ENCODE results near the gene CALHM5. TPM values are rescaled to one million over a fixed set of nuclear protein-coding genes. Genes with fewer than 3 reads are reported as not detected.

The CALHM5 gene
- total RNA-seq, 1 donor from 2014 or later, result not detected

GRCh38 chr6:116507324-116507723 is 4.1 kb upstream of the CALHM5 start:
- TF ChIP-seq, protein P1, sequence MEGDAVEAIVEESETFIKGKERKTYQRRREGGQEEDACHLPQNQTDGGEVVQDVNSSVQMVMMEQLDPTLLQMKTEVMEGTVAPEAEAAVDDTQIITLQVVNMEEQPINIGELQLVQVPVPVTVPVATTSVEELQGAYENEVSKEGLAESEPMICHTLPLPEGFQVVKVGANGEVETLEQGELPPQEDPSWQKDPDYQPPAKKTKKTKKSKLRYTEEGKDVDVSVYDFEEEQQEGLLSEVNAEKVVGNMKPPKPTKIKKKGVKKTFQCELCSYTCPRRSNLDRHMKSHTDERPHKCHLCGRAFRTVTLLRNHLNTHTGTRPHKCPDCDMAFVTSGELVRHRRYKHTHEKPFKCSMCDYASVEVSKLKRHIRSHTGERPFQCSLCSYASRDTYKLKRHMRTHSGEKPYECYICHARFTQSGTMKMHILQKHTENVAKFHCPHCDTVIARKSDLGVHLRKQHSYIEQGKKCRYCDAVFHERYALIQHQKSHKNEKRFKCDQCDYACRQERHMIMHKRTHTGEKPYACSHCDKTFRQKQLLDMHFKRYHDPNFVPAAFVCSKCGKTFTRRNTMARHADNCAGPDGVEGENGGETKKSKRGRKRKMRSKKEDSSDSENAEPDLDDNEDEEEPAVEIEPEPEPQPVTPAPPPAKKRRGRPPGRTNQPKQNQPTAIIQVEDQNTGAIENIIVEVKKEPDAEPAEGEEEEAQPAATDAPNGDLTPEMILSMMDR (IDR thresholded peaks at IDR 0.05), result no peak
- ATAC-seq (ENCODE audit: low read depth), result no peak
- Mint-ChIP-seq H3K4me3 (no peak overlapping the region), H3K27me3 (peaks cover 2% of the 10 kb centered on the region), H3K9me3 (peaks cover 13% of the 10 kb centered on the region), H3K27ac (no peak overlapping the region), H3K4me1 (peaks cover 14% of the 10 kb centered on the region), H3K36me3 (ENCODE audit: low read depth) (no peaks in the 10 kb centered on the region)
- DNase-seq, result no peak
- CTCF ChIA-PET, result no interaction called here
- intact Hi-C loops (cut with micrococcal nuclease), result no loop called here
- POLR2A ChIA-PET, result no interaction called here

DNA sequence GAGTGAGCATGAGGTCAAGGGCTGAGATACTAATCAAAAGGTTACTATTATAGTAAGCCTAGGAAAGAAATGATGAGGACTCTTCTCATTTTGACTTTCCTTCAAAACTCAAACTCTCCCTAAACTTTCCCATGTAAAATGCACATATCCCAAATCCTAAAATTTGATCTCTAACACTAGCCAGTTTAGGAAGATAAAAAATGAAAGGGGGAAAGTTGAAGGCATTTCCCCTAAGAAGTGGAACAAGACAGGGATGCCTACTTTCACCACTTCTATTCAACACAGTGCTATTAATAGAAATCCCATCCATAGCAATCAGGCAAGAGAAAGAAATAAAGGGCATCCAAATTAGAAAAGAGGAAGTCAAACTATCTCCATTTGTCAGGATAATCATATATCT is 2.9 kb upstream of the CALHM5 start:
- H3K27me3 Mint-ChIP-seq, result no peaks in the 10 kb centered on the region
- POLR2A ChIA-PET, result no interaction called here

DNA sequence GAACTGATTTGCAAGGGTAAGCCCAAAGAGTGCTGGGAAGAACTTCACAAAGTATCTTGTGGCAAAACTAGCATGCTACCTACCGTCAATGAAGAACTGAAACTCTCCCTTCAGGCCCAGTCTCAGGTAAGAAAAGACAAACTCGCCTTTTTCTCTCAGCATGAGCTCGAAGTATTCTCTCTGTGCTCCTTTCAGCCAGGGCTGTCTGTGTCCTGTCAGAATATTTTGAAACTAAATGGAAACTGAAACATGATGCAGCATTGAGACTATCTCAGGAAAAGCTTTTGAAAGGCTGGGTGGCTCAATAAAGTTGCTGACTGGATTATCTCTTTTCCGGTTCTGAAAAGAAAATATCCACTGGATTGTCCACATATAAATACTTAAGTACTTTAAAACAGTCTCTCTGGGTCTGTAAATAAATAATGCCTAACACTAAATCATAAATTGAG is 696 bp downstream of the CALHM5 start:
- ATAC-seq (ENCODE audit: low read depth), result no peak
- H3K27ac Mint-ChIP-seq, result no peak overlapping the region
- H3K27me3 Mint-ChIP-seq, result no peaks in the 10 kb centered on the region
- peaks cover 10% of the 10 kb centered on the region for H3K9me3 Mint-ChIP-seq
- H3K4me3 Mint-ChIP-seq, result no peak overlapping the region
- intact Hi-C loops (cut with micrococcal nuclease), result no loop called here
- no peaks in the 10 kb centered on the region for H3K36me3 Mint-ChIP-seq (ENCODE audit: low read depth)
- H3K4me1 Mint-ChIP-seq, result peaks cover 15% of the 10 kb centered on the region
- TF ChIP-seq, protein P1 (IDR thresholded peaks at IDR 0.05), result no peak
- POLR2A ChIA-PET, result interaction anchor here (0.6 kb wide), 1 partner anchor 9 kb away, joined by 6 read pairs; no protein-coding TSS in a partner anchor
- CTCF ChIA-PET, result interaction anchor here (1.8 to 2.2 kb wide), 2 partner anchors 66 to 224 kb away, joined by 5 to 9 read pairs; no protein-coding TSS in a partner anchor
- no peak for DNase-seq

More for the DNA sequence above, 2.9 kb upstream of the CALHM5 start:
- DNase-seq, result no peak
- H3K4me3 Mint-ChIP-seq, result no peak overlapping the region
- H3K9me3 Mint-ChIP-seq, result peaks cover 10% of the 10 kb centered on the region
- peaks cover 16% of the 10 kb centered on the region for H3K4me1 Mint-ChIP-seq
- H3K27ac Mint-ChIP-seq, result no peak overlapping the region
- CTCF ChIA-PET, result no interaction called here
- no peaks in the 10 kb centered on the region for H3K36me3 Mint-ChIP-seq (ENCODE audit: low read depth)
- TF ChIP-seq, protein P1 (IDR thresholded peaks at IDR 0.05), result no peak
- no peak for ATAC-seq (ENCODE audit: low read depth)
- intact Hi-C loops (cut with micrococcal nuclease), result no loop called here

- Mint-ChIP-seq H3K4me3 (no peak overlapping the region), H3K27me3 (no peaks in the 10 kb centered on the region), H3K36me3 (ENCODE audit: low read depth) (no peaks in the 10 kb centered on the region), H3K9me3 (peaks cover 10% of the 10 kb centered on the region), H3K27ac (no peak overlapping the region), H3K4me1 (peaks cover 15% of the 10 kb centered on the region)
- TF ChIP-seq, protein P1 (IDR thresholded peaks at IDR 0.05), result no peak
- ATAC-seq (ENCODE audit: low read depth) (no peak), DNase-seq (no peak)
- intact Hi-C loops (cut with micrococcal nuclease), result no loop called here
- CTCF ChIA-PET, result interaction anchor here (1.8 to 2.2 kb wide), 2 partner anchors 67 to 224 kb away, joined by 5 to 9 read pairs; no protein-coding TSS in a partner anchor
- POLR2A ChIA-PET, result no interaction called here
These were observed 1.3 kb downstream of the CALHM5 start for GRCh38 chr6:116512734-116513133.

- H3K9me3 Mint-ChIP-seq, result peaks cover 9% of the 10 kb centered on the region
- no peak for DNase-seq
- ATAC-seq (ENCODE audit: low read depth), result no peak
- CTCF ChIA-PET, result interaction anchor here (0.6 to 2.2 kb wide), 4 partner anchors 22 to 225 kb away, joined by 3 to 9 read pairs (median 4); no protein-coding TSS in a partner anchor
- H3K27me3 Mint-ChIP-seq, result no peaks in the 10 kb centered on the region
- peaks cover 15% of the 10 kb centered on the region for H3K4me1 Mint-ChIP-seq
- intact Hi-C loops (cut with micrococcal nuclease), result no loop called here
- TF ChIP-seq, protein P1 (IDR thresholded peaks at IDR 0.05), result no peak
- POLR2A ChIA-PET, result no interaction called here
- H3K27ac Mint-ChIP-seq, result no peak overlapping the region
- no peak overlapping the region for H3K4me3 Mint-ChIP-seq
- no peaks in the 10 kb centered on the region for H3K36me3 Mint-ChIP-seq (ENCODE audit: low read depth)
These were observed 1.9 kb downstream of the CALHM5 start for GRCh38 chr6:116513224-116513875.

Data from activated B cell treated with CpG ODN at 0.5 μM for 24 hours (primary cell).